ENCODE data around the gene KIF19.

DNA sequence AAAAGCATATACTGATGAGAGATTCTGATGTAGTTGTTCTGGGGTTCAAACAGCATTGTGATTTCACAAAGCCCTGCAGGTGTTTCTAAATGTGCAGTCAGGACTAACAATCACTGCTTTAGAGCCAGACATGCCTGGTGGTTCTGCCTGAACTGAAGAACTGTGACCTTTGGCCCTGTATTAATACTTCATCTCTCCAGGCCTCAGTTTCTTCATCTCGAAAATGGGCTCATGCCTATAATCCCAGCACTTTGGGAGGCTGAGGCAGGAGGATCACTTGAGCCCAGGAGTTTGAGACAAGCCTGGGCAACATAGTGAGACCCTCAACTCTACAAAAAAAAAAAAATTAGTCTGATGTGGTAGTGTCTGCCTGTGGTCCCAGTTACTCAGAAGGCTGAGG, 48.1 kb upstream of the KIF19 start:
- TF ChIP-seq, protein P1, sequence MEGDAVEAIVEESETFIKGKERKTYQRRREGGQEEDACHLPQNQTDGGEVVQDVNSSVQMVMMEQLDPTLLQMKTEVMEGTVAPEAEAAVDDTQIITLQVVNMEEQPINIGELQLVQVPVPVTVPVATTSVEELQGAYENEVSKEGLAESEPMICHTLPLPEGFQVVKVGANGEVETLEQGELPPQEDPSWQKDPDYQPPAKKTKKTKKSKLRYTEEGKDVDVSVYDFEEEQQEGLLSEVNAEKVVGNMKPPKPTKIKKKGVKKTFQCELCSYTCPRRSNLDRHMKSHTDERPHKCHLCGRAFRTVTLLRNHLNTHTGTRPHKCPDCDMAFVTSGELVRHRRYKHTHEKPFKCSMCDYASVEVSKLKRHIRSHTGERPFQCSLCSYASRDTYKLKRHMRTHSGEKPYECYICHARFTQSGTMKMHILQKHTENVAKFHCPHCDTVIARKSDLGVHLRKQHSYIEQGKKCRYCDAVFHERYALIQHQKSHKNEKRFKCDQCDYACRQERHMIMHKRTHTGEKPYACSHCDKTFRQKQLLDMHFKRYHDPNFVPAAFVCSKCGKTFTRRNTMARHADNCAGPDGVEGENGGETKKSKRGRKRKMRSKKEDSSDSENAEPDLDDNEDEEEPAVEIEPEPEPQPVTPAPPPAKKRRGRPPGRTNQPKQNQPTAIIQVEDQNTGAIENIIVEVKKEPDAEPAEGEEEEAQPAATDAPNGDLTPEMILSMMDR (IDR thresholded peaks at IDR 0.05) = no peak
- TF ChIP-seq POLR2A (IDR thresholded peaks at IDR 0.05) = no peak

All from thyroid gland (tissue), 4 donors.